HG03196 (cell line): ENCODE results near the gene SHC2.
"Not testable (repeated sequence)": the region's sequence is repeated elsewhere in the genome, so short reads cannot be mapped to it uniquely, and the experiment has no call there.

ENCODE experiments used
- ATAC-seq: cut with Tn5 transposase; IDR thresholded peaks from one replicate; pipeline ENCODE4 v1.9.1; 2021; ENCODE audit not compliant: unreplicated experiment

The SHC2 gene

DNA sequence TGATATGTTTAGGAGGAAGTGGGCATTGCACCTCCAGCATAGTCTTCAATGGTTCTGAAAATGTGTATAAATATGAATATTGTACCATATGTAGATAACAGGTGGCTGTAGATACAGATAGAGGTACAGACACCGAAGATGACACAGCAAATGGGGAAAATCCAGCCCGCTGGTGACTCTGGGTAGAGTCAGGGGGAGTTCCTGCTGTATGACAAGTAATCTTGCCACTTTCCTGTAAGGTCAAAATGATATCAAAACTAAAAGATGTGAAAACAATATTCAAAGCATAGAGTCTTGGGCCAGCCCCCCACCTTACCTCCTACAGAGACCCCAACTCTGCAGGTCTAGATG, 69.7 kb downstream of the SHC2 start:
- no peak for ATAC-seq

DNA sequence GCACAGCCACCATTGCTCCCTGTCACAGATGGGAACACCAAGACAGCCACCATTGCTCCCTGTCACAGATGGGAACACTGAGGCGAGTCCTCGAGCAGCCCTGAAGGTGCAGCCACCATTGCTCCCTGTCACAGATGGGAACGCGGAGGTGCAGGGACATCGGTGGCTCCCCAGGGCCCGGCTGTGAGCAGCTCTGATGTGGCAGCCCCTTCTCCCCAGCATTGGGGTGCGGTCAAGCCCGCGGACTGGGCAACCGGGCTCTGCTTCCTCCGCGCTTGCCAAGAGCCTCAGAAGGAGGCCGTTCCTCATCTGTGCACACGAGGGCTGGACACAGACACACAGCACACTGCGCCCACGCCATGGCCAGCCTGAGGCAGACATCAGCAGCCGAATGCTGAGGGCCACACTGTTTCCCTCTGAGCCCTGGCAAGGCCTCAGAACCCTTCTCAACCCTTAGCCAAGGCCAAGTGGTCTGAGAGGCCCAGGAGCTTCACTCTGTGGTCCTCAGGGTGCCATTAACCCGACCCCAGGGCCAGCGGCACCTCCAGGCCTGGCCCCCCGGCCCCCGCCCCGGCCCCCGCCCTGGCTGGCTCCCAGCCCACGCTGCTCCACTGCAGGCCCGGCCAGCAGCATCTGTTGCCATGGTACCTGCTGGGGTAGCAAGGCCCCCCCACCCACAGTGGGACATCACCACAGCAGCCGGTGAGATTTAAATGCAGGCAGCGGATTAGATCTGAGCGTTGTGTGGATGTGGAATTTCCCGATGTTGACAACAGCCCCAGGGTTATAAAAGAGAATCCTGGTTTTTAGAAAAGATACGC, 70.2 kb downstream of the SHC2 start:
- ATAC-seq: no peak

DNA sequence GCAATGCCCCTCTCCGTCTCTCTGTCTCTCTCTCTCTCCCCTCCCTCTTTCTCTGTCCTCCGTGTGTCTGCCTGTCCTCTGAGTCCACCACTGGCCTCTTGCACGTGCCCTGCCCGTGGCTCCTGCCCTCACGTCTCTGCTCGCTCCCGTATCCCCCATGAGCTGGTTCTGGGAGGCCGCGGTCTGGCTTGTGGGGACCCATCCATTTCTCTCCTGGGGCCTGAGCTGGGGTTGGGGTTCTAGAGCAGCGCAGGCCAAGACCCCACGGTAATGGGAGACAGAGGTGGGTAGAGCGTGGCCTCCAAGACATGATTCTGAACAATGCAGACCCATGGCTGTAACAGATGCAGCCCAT, 70.9 kb downstream of the SHC2 start:
- no peak for ATAC-seq

DNA sequence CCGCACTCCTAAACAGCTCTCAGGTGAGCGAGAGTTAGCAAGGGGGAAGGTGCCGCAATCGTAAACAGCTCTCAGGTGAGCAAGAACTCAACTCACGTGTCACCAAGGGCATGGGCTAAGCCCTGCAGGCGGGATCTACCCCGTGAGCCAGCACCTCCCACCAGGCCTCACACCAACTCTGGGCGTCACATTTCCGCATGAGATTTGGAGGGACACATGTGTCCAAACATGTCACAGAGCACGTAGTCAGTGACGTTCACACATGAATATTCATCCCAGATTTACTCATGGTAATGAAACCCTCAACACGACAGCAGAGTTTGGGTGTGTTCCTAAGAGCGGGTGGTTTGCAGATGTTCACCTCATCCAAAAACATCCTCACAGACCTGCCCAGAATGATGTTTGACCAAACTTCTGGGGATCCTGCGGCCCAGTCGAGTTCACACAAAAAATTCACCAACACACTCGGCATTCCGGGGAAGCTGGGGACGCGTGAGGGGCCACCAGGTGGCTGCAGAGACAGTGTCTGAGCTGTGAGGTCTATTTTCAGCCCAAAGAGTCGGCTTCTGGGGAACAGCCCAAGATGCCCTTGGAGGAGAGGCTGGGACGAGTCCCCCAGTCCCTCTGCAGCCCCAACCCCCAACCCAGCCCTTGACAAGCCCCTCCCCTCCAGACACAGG, 71.4 kb downstream of the SHC2 start:
- ATAC-seq: no peak

DNA sequence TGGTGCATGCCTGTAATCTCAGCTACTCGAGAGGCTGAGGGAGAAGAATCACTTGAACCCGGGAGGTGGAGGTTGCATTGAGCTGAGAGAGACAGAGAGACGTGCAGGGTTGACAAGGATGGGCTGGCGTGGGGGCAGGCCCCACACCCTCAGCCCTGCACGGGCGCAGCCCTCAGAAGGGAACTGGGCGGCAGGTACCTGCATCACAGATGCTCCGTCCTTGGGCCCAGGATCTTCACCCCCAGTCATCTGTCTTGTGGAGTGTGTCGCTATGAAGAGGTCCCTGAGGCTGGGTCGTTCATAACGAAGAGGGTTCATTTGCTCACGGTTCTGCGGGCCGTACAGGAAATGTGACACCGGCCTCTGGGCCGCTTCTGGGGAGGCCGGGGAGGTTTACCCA, 72.1 kb downstream of the SHC2 start:
- ATAC-seq: no peak

DNA sequence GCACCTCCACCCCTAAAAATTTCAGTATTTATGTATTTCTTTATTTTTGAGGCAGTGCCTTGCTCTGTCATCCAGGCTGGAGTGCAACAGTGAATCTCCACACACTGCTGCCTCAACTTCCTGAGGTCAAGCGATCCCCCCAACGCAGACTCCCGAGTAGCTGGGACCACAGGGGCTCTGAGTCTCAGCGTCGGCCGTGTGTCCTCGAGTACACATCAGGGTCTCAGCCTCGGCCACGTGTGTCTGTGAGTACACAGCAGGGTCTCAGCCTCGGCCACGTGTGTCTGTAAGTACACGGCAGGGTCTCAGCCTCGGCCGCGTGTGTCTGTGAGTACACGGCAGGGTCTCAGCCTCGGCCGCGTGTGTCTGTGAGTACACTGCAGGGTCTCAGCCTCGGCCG, 73.1 kb downstream of the SHC2 start:
- ATAC-seq: no peak

DNA sequence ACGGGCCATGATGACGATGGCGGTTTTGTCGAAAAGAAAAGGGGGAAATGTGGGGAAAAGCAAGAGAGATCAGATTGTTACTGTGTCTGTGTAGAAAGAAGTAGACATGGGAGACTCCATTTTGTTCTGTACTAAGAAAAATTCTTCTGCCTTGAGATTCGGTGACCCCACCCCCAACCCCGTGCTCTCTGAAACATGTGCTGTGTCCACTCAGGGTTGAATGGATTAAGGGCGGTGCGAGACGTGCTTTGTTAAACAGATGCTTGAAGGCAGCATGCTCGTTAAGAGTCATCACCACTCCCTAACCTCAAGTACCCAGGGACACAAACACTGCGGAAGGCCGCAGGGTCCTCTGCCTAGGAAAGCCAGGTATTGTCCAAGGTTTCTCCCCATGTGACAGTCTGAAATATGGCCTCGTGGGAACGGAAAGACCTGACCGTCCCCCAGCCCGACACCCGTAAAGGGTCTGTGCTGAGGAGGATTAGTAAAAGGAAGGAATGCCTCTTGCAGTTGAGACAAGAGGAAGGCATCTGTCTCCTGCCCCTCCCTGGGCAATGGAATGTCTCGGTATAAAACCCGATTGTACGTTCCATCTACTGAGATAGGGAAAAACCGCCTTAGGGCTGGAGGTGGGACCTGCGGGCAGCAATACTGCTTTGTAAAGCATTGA, 74.1 kb downstream of the SHC2 start:
- ATAC-seq: not testable (repeated sequence)

DNA sequence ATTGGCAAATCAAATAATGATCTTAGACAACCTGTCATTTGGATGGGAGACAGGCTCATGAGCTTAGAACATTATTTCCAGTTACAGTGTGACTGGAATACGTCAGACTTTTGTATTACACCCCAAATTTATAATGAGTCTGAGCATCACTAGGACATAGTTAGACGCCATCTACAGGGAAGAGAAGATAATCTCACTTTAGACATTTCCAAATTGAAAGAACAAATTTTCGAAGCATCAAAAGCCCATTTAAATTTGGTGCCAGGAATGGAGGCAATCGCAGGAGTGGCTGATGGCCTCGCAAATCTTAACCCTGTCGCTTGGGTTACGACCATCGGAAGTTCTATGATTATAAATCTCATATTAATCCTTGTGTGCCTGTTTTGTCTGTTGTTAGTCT, 74.6 kb downstream of the SHC2 start:
- ATAC-seq: not testable (repeated sequence)

DNA sequence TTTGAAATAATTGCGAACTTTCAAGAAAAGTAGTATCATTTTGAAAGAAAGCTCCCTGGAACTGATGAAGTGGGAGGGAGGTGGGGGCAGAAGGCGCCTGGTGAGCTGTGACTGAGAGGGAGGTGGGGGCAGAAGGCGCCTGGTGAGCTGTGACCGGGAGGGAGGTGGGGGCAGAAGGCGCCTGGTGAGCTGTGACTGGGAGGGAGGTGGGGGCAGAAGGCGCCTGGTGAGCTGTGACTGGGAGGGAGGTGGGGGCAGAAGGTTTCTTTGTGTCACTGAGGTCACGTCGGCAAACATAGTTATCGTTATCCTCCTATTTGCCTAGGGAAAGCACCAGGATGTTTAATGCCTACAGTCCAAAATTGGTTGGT, 76.0 kb downstream of the SHC2 start:
- ATAC-seq: no peak

DNA sequence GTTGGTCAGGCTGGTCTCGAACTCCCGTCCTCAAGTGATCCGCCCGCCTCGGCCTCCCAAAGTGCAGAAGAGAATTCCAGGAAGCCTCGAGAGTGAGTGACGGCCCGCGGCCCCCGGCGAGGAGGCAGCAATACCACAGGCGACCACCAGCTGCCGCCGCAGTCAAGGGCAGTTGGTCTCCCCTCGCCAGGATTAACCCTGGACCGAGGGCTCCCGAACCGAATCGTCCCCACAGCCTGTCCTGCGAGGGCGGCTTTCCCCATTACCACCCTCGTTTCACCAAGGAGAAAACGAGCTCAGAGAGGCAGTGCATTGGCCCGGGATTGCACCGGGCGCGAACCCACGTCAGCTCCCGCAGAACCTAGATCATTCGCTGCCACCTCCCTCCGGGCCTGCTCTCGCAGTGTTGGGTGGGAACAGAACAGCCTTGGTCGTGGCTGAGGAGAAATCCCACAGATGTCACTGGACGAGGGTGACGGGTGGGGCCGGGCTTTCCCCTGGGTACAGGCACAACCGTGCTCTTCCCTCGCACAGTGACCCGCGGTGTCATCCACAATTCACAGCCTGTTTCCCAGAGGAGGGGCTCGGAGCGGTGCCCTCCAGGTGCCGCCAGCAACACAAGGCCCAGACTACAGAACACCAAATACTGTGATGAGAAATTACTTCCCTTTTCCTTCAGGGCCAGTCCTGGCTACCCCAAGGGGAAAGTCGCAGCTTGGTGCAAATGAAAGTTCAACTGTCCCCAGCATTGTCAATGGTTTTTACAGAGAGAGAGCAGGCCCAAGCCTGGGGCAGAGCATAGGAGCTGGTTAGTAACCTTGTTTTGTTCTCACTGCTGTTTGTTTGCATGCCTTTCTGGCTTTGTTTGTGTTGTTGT, 76.7 kb downstream of the SHC2 start:
- no peak for ATAC-seq

DNA sequence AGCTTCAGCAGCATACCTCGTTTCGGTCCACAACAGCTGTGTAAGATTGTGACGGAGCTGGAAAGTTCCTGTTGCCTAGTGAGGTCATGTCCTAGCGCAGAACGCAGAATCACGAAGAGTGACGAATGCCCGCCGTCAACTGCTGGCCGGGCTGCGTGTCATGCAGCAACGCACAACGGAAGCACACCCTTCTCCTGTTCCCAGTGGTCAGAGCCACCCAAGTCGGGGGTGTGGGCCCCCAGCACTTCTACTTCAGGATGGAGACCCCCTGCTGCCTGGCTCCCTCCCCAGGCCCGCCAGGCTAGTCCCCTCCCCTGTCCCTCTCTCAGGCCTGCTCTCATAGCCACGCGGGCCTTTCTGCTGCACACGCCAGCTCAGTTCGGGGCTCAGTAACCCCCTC, 77.8 kb downstream of the SHC2 start:
- ATAC-seq: no peak

DNA sequence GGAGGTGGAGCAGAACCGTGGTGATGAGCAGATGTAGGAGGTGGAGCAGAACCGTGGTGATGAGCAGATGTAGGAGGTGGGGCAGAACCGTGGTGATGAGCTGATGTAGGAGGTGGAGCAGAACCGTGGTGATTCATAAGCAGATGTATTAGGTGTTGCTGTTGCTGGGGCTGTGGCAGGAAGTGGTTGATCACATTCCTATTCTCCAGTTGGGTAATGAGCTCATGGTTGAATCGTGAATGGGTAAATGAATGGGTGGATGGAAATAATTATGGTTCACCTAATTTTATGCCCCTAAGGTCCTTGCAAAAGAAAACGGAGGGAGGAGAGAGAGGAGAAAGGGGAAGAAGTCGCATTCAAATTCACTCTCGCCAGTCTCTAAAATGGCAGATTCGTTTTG, 78.3 kb downstream of the SHC2 start:
- peak; percentile 53 for ATAC-seq

DNA sequence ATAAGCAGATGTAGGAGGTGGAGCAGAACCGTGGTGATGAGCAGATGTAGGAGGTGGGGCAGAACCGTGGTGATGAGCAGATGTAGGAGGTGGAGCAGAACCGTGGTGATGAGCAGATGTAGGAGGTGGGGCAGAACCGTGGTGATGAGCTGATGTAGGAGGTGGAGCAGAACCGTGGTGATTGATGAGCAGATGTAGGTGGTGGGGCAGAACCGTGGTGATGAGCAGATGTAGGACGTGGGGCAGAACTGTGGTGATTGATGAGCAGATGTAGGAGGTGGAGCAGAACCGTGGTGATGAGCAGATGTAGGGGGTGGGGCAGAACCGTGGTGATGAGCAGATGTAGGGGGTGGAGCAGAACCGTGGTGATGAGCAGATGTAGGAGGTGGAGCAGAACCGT, 78.9 kb downstream of the SHC2 start:
- not testable (repeated sequence) for ATAC-seq

DNA sequence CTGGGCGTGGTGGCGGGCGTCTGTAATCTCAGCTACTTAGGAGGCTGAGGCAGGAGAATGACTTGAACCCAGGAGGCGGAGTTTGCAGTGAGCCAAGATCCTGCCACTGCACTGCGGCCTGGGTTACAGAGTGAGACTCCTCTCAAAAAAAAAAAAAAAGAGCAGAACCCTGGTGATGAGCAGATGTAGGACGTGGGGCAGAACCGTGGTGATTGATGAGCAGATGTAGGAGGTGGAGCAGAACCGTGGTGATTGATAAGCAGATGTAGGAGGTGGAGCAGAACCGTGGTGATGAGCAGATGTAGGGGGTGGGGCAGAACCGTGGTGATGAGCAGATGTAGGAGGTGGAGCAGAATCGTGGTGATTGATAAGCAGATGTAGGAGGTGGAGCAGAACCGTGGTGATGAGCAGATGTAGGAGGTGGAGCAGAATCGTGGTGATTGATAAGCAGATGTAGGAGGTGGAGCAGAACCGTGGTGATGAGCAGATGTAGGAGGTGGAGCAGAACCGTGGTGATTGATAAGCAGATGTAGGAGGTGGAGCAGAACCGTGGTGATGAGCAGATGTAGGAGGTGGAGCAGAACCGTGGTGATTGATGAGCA, 80.1 kb downstream of the SHC2 start:
- not testable (repeated sequence) for ATAC-seq

DNA sequence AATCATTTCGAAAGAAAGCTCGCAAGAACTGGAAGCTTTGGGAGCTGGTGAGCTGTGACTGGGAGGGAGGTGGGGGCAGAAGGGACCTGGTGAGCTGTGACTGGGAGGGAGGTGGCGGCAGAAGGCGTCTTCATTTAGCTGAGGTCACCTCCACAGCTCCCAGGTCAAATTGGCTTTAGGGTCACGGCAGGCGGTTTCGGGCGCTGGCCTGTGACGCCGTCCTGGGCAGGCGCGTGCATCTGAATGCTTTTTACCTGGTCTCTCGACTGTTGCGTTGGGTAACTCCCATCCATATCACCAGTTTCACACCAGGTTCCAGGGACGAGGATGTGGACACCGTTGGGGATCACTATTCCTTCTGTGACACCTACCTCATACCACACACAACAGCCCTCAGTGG, 81.0 kb downstream of the SHC2 start:
- ATAC-seq: no peak

DNA sequence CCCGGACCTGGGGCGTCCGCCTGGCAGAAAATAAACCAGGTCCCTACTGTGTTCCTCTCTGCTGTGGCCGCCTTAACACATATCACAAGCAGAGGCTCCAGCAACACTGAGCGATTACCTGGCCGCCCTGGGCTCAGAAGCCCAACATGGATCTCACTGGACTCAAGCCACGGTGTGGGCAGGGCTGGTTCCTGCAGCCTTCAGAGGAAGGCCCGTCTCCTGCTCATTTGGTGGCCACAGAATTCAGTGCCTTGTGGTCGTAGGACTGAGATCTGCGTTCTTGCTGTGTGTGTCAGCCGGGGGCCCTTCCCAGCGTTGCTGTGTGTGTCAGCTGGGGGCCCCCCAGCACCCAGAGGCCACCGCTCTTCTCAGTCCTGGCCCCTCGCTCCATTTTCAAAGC, 82.1 kb downstream of the SHC2 start:
- ATAC-seq: no peak

DNA sequence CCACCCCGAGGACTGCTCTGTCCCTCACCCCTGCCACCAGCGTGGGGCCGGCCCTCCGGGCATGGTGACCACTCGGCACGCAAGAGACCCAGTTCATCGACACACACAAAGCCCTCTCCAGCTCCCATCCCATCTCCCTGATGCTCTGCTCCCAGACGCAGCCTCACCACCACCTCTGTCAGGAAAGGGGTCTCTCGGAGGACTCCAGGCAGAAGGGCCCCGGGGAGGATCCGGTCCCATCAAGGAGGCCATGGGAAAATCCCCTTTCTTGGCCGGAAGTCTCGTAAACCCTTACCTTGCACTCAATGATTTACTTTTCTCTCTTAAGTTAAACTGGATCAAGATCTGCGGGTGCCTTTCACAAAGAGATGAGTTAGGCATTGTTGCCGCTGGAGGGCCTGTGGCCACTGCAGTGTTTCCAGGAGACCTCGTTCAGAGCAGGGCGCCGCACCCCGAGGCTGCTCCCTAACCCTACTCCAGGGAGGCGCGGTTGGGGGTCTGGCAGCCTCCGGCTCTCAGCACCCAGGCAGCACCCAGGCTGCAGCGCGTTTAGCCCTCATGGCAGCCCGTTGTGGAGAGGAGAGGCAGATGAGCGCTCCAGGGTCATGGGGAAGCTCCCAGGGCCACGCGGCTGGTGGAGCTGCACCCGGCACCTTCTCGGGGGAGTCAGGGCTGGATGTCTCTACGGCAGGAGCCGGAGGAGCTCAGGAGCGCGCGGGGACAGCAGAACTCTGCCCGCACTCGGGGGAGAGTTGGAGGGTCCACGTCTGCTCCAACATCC, 82.8 kb downstream of the SHC2 start:
- no peak for ATAC-seq

DNA sequence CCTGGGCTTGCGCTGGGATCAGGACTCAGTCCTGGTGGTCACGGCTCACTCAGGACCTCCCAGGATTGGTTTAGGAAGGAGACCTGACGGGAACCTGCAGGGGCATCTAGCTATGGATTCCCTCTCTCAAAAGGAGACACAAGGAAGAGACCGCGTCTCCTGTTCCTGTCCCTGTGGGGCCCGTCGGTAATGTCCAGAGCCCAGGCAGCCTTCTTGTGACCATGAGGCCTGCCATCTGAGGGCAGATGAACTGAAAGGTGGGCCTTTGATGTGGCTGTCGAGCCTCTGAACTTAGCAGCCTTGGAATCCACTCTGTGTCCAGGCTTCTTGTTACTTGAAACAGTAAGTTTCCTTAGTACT, 84.7 kb downstream of the SHC2 start:
- no peak for ATAC-seq

DNA sequence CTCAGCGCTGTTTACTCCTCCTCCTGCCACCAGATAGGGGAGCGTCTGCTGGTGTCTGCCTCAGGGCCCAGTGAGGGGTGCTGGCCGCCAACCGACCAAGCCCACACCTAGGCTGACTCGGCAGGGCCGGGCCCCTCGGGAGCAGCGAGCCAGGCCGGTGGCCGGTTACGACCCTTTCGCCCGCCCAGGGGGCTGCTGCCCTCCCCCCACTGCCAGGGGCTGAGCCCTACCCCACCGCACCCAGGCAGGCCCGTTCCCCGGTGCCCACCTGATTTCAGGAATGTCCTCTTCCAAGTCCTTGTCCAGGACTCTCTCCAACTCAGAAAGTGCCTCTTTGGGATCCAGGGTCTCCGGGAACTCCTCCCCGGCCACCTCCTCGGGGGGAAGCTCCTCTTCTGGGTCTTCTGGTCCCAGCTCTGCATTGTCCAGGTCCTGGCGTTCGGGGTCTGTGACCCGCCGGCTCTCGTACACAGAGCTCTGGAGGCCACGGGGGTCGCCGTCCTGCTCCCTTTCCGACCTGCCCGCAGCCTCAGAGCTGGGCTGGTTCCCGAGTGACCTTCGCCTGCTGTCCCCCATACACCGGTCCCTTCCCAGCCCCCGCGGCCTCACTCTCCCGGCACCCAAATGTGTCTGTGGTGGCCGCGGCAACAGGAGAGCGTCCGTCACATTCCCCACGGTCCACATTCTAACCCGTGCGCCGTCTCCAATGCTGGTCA, 85.3 kb downstream of the SHC2 start:
- ATAC-seq: no peak

DNA sequence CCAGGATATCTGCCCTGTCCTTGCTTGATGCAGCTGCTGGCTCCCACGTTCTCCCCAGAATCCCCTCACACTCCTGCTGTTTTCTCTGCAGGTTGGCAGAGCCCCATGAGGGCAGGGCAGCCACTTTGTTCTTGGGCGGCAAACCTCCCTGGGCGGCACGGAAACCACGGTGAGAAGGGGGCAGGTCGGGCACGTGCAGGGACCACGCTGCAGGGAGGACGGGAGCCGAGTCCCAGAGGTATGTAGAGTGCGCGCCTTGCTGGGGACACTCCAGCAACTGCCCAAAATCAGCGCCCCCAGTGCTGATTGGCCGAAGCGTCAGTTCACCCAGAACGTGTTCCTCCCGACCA, 86.0 kb downstream of the SHC2 start:
- ATAC-seq: no peak
